Inflammatory macrophage treated with lipopolysaccharide for 1 hour (primary cell): ENCODE measurements around the gene ANKH.

Experiments
- DNase-seq, 2 donors: peaks; one replicate each; pipeline ENCODE4 v3.0.0-alpha.2; 2020 to 2022

The ANKH gene

DNA sequence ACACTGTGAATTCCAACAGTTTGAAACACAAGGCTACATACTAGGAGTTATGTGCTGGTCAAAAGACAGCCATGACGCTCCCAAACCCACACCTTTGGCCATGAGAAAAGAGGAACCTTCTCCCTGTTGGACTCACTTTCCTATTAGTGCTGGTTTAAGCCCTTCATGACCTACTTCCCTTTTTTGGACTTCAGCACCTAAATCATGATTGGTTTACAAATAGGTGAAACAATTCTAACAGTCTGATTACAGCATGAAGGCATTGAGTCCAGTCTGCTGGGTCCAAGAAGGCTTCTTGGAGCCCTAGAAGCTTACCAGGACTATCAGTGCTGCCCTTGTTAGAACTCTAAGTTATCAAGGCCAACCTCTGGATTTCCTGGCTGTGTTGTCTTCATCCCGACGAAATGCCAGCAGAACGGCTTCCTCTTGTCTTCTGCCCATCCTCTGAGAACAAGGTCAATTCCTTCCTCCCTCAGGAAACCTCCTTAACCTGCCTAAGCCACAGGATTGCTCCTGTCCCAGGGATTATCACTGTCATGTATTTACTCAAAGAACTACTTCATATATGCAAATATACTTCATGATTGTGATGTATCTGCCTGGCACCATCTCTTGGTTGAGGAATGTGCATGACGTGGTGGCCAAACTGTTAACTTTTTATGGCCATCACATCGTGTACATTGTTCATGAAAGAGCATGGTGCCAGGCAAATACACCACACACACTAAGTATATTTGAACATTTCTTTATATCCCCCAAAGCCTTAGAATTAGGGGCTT is 83.6 kb downstream of the ANKH start:
- no peak for DNase-seq

DNA sequence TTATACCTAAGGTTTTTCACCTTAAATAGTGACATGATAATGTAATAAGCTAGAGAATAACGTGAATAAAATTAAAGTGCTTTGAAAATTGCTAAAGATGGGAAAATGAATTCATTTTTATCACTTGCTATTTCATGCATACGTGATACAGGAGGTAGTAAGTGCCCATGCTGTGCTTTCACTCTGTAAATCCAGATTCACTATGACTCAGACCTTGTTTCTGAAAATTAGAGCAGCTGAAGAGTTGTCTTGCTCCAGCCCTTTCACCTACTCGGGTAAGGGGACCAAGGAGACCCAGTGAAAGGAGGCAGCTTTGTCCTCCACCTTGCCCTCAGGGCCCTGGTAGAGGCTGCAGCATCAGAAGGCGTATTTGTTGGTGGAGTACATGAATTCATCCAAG is 87.9 kb downstream of the ANKH start:
- no peak for DNase-seq

DNA sequence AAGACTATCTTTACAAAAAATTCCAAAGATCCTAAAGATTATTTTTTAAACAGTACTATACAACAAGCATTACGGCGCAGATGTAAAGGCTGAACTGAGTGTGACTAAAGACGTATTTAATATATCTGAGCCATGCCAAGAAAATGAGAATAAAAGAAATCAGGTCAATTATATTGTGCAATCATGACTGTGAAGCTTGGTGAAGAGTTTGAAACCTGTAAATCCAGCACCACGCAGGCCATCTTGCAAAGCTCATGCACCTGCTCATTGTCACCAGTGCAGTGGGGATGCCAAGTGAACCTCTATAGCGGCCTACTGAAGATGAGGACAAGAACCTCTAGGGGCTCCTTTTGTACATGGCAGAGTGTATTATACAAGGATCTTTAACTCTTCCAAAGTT is 89.0 kb downstream of the ANKH start:
- no peak for DNase-seq

DNA sequence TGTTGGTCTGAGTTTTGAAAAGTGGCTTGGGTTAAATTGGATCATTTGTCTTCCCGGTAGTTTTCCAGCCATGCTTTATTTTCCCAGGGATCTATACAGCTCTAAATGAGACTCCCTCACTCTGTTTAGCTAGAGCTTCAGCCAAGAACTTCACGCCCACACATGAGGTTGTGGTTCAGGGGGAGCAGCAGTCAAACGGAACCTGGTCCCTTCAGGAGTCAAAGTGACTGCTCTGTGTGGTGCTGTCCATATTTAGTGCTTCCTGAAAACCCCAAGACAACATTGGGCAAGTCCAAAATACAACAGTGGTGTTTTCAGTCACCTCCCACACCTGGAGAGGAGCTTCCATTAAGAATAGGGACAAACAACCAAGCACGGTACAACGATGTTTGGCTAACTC is 90.5 kb downstream of the ANKH start:
- no peak for DNase-seq

DNA sequence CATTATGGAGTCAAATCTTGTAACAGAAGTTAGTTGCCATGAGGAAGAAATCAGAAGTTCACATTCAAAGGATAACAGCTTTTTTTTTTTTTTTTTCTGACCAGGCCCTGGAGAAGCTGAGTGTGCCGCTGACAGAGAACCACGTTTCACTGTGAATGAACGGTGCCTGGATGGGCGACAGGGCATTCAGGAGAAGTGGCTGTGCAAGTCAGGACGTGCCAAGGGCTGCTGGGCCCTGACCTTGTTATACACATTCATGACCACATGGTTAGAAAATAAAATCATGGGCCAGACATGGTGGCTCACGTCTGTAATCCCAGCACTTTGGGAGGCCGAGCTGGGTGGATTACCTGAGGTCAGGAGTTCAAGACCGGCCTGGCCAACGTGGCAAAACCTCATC is 91.6 kb downstream of the ANKH start:
- no peak for DNase-seq

DNA sequence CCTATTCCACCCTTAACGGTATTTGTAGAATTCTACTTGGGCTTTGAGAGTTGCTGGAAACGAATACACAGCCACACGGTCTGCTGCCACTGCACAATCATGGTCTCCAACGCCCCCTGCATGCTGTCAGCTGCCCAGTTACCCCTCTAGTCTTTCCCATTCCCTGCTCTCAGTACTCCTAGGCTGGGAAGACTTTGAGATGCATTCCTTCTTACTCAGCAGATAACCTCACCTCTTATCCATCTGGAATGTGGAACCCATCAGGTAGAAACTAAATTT is 92.8 kb downstream of the ANKH start:
- no peak for DNase-seq

DNA sequence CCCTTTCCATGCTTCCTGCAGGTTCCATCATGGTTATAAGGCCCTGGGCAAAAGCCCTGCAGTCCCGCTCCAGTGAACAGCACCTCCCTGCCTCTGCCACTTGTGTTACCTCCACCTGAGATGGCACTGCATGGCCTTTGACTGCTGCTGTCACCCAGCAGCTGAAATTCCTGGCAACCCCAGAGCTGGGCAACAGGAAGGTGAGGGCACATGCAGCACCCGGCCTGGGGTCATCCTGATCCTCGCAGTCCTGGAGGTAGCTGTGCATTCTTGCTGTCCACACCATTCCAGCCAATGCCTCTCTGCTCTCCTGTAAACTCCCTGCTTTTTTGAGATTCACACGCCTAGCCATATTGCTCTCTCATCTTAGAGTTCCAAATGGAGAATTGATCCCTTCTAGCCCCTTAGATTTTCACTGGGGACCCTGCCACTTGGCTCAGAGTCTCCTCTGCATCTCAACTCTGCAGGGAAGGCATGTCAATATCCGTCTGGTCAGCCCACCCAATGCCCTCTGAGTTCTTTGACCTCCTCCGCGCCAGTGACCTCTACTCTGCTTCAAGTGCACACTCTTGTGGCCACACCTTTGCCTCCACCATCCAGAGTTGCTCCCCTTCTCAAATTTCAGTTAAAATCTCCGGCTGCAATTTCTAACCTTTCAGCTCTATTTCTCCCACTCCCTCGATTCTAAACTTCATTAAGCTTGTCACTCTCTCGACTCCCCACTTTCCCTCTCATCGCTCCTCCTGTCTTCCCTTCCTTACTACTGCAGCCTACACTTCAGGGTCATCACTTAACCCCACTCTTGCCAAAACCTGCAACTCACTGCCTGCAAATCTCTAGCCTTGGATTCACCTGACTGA is 93.4 kb downstream of the ANKH start:
- DNase-seq, result no peak

DNA sequence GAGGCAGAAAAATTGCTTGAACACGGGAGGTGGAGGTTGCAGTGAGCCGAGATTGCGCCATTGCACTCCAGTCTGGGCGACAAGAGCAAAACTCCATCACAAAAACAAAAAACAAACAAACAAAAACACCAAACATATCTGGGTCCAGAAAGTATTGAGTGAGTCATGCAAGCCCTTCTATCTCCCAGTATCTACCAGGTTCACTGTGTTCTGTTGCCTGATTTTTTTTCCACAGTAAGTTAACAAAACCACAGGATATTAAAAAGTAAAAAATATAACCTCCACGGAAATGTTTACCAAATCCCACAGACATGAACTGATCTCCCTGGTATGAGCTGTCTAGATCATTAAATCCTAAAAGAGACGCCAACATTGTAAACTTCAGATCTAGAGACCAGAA is 94.4 kb downstream of the ANKH start:
- DNase-seq, result no peak

DNA sequence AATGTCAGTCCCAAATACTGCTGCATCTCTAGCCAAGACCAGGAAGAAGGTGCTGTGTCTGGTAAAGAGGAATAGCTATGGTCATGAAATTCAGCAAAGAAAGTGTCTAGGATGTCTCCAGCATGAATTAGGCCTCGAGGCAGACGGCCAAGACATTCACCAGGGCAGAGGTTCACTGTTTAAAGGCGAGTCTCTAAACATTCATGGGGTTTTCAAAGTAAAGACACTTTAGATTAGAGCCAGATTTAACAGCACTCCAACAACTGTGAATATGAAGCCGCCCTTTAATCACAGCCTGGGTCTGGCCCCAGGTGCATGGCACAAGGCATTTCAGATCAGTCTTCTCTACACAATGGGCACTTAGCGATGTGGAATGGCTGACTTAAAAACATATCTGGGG is 95.0 kb downstream of the ANKH start:
- no peak for DNase-seq

DNA sequence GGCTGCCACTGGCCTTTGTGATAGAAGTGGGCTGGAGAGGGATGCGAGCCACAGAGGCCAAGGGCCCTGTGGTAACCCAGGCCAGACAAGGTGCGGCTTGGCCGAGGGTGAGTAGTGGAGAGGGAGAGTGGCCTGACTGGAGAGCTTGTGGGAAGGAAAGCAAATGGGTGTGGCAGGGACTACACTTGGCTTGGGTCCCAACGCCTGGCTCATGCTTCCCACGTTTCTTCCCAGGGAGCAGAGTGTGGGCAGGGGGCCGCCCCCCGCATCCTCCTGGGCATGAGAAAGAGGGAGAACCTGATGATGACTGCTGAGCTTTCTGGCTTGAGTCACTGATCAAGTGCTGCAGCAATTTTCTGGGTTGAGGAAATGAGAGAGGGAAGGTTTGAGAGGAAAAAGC is 95.7 kb downstream of the ANKH start:
- peak in 1 of 2 donors; percentile 44 for DNase-seq

DNA sequence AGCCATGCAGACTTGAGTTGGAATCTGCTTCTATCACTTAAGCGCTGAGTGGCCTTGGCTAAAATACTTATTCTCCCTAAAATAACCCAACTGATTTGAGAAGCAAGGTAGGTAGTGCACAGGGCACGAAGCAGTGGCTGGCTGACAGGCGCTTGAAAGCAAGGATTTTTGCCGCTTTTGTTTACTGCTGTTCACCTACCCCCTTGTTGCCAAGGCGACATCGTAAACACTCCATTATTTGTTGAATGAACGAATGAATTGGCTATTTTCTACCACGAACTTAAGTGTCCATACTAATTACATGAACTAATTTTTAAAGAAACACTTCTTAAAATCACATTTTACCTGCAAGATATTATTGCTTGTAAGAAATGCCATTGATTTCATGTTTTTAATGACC is 98.0 kb downstream of the ANKH start:
- no peak for DNase-seq

DNA sequence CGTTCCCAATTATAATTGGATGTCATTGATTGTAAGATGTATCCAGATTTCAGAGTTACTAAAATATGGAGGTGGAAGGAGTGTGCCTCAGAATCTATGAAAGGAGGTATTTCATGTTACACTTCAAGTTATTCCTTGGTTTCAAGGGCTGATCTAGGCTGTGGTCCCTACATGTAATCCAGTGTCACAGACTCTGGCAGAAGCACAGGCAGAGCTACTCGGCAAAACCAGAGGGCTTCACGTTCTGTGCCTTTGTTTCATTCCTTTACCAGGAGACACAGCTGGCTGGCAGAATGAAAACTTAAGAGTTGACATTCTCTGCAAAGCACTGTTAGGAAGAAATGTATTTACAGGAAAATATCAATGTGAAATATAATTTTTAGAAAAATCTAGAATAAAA is 99.6 kb downstream of the ANKH start:
- DNase-seq, result no peak

DNA sequence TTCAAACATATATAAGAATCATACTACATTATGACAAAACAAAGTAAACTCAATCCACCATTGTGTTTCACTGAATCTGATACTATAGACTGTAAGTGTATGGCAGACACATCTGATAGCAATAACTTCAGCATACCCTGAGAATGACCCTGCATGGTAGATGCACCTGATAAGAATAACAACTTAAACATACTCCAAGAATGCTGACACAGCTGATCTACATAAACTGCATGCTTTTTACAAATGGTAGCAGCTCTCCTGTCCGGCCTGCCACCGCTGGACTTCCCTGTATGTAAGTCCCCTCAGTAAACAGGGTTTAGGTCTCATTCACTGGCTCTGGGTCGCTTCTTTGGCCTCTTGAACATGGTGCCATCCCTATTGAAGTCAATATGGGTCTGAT is 100.4 kb downstream of the ANKH start:
- no peak for DNase-seq

DNA sequence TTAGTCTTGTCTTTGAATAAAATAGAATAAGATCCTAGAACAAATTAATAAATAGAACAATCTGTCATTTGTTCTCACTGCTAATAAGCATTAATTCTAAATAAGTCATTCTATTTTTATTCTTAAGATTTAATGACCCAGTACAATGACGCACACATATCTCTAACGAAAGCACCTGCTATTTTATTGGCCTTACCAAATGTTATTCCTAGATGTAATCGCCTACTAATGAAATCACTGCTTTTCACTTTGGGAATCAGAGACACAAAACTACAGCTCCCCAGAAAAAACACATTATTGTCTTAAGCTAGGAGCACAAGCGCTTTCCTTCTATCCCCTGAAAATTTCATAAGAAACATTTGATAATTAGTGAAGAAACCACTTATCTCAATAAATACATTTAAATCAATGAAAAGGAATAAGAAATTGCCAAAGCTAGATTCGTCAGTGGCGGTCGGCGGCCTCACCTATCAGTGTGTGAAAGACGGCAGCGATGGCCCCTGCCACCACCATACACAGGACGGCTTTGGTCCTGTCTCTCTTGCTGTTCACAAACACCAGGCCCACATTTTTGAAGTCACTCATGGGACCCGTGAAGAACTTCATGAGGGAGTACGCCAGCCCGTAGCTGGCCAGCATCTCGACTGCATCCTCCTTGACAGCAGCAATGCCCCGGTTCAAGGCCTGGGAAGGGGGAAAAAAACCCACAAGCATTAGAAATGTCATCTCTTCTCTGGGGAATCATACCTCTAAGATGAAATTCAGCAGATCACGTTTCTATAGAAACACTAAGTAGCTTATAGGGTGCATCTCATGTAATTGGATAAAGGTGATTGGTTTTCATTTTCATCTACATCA is 102.8 kb downstream of the ANKH start:
- DNase-seq, result no peak

DNA sequence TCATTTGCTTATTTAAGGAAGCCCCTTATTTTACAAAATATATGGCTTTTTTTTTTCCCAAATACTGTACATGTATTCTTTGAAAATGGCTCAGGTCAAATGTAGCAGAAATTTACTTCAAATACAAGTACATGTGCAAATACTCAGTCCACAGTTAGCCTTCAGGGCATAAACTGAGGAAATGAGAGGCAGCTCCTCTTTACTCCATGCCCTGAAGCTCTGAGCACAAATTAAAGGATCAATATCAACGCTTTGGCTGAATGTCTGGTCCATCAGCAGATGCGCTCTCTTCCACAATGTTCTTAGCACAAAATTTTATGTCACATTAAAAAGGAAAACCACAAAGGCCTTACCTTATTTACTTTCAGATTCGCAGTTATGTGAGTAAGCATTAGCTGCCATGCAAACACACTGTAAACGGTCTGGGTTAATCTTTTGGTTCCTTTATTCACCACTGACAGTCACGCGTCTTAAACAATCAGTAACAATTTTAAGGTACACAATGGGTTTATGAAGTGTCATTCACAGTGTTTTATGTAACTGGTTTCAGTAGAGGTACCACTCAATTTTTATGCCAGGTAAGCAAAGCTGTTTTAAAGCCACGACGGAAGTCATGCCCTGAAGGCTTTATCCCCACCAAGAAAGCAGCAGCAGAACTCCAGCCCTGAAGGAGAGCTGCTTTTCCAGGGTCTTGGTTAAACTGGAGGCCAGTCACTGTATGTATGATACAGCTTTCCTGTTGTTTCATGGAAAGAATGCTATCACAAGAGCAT is 103.7 kb downstream of the ANKH start:
- no peak for DNase-seq

DNA sequence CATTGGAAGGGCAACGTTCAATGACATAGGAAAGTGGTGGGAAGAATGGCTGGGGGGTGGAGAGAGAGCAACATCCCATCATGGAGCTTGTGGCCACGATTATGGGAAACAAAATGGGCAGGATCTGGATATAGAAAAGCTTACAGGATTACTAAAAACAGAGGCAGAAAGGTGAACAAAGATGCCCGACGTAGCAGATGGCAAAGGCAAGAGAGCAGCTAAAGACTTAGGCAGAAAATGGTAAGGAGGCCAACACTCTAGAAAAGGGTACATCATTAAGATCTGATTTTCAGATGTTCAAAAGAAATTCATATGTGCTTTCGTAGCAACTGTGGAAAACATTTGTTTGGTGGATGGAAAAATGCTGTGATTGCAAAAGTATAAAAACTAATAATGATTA is 104.5 kb downstream of the ANKH start:
- no peak for DNase-seq

DNA sequence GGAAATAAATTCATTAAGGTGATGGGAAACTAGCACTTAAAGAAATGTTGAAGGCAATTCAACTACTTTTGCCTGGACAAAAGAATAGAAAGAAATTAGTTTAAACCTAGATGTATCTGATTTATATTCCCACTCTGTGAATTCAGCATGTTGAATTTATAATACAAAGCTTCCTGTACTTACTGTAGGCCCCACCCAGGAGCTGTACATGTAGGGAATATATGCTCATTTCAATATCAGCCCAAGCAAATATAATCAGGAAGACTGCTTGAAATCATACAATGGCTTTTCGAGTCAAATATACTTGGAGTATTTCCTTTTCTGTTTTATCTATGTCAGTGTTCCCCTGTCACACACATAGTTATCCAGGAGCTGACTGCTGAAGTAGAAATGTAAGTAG is 105.0 kb downstream of the ANKH start:
- no peak for DNase-seq

DNA sequence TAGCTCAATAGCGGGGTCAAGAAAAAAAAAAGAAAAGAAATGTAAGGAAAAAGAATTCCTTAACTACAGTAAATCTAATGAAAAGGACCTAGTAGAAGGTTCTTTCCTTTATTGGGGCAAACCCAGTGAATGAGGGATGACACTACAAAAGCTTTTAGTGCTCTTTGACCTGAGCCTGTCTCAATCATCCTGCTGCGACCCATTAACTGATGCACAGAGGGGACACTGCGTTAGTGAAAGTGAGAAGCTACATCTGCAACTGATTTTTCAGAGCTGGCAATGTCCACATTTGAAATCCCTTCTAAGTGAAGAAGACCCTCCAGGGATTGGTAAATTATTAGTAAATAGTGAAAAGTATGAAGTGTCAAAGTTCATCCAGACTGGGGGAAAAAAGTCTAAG is 106.0 kb downstream of the ANKH start:
- no peak for DNase-seq

DNA sequence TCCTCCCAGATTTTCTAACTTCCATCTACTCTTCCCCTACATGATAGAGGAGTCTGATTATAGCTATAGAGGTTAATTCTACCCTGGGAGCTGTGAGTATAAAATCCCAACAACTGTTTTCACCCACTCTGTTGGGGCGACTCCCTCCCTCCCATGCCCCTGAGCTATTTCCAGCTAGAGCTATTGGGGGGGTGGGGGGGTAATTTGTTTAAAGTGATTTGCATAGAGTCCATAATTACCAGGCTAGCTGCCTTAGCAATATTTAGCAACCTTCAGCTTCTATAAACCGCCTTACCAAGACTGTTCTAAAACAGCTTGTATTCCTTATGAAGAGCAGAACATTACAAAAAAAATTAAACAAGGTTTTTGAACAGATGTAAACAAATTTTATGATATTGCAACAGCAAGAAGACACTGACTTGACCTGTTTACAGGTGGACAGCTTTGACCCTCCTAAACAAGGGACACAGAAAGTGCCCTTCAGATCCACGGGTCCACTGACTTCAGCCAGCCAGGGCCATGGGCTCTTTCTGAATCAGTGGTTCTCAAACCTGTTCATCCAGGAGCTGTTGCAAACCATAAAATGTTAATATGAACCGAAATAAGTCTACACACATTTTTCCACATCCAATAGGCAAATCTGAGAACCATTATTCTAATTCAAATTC is 108.9 kb downstream of the ANKH start:
- DNase-seq, result no peak

DNA sequence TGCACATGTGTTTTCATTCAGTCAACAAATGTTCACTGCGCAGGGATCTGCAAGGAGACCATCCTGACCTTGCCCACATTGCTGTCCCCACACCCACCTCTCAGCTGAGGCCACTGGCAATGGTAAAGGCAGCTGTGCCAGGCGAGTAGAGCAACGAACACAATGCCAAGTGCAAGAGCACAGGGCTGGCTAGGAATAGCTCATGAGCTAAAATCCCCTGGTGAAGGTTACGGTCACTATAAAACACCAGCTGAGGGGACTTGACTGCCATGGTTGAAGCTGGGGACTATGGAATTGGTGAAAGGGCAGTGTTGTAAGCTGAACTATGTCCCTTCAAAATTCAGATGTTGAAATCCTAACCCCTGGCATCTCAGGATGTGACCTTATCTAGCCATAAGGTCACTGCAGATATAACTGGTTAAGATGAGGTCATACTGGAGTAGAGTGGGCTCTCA is 111.0 kb downstream of the ANKH start:
- DNase-seq, result no peak

DNA sequence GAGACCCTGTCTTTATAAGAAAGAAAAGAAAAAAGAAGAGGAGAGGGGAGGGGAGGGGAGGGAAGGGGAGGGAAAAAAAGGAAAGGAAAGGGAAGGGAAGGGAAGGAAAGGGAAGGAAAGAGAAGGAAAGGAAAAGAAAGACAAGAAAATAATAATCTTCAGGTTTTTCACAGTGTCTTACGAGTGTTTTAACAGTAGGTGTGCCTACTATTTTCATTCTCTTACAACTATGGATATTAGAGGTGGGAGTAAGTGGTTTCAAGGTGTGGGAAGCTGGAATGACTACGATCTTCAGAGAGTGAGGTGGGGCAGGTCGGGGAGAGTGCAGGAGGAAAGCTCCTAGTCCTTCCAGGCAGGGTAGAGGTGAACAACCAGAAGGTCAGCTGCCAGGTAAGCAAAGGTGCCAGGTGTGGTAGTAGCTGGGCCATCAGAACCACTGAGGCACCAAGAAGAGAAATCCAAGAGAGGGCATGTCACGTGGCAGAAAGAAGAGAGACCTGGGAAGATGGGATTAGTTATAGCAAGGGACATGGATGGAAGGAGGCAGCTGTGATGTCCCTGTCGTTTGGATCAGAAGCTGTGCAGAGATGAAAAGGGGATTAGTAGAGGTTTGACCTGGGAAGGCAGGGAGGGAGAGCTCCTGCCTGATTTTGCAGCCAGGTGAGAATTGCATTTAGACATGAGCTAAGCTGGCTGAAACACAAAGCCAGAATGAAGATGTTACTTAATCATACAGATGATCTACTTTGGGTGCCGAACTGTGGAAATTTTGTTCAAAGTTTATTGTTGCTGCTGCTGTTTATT is 111.6 kb downstream of the ANKH start:
- no peak for DNase-seq
